ENCODE data around the gene ITGB5.

DNA sequence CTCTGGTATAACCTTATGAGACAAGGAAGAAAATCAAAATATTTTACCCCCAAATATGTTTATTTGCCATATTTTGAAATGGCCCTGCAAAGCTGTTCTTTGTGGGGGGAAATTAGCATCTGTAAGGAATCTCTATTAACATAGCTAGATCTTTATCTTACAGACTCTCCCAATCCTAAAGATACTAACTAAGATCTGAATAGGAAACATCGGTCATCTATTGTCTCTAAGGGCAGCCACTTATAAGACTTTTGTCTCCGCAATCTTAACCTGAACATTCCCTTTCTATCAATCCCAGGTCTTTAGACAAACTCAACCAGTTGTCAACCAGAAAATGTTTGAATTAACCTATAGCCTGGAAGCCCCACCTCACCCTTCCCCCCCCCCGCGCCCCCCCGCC is 135.7 kb downstream of the ITGB5 start:
- TF ChIP-seq, protein P1, sequence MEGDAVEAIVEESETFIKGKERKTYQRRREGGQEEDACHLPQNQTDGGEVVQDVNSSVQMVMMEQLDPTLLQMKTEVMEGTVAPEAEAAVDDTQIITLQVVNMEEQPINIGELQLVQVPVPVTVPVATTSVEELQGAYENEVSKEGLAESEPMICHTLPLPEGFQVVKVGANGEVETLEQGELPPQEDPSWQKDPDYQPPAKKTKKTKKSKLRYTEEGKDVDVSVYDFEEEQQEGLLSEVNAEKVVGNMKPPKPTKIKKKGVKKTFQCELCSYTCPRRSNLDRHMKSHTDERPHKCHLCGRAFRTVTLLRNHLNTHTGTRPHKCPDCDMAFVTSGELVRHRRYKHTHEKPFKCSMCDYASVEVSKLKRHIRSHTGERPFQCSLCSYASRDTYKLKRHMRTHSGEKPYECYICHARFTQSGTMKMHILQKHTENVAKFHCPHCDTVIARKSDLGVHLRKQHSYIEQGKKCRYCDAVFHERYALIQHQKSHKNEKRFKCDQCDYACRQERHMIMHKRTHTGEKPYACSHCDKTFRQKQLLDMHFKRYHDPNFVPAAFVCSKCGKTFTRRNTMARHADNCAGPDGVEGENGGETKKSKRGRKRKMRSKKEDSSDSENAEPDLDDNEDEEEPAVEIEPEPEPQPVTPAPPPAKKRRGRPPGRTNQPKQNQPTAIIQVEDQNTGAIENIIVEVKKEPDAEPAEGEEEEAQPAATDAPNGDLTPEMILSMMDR (IDR thresholded peaks at IDR 0.05; ENCODE audit: low read depth, low read length), result no peak
- no peak for TF ChIP-seq POLR2A (IDR thresholded peaks at IDR 0.05; ENCODE audit: extremely low read depth, insufficient read length)
